Stomach (tissue), 9 donors: Measurements from ENCODE around the gene CARD6. TPM values are rescaled to one million over a fixed set of nuclear protein-coding genes. Genes with fewer than 3 reads are reported as not detected.

Experiments used
- DNase-seq, 2 donors: peaks; one replicate each; pipeline versions ENCODE4 v3.0.0 to v3.0.0-alpha.2; 2013 to 2019
- H3K27ac ChIP-seq, 5 donors: fragments of 200-600 bp in 4 of 5; sonication (generic) in 4 of 5; one replicate each; pipeline ENCODE4 v1.5.1; 2013 to 2019; ENCODE audit warnings: mild to moderate bottlenecking in 1 of 5, moderate library complexity in 1 of 5
- H3K27me3 ChIP-seq, 3 donors: fragments of 200-600 bp; sonication (generic); one replicate each; pipeline ENCODE4 v1.5.1; 2017 to 2019; ENCODE audit warnings: mixed run types in 1 of 3
- H3K36me3 ChIP-seq, 4 donors: fragments of 200-600 bp; sonication (generic); 1 replicate in 3 of 4; 2 replicates in 1 of 4; pipeline ENCODE4 v1.5.1; 2016 to 2019
- H3K4me1 ChIP-seq, 4 donors: fragments of 200-600 bp; sonication (generic); one replicate each; pipeline ENCODE4 v1.5.1; 2016 to 2019
- H3K4me3 ChIP-seq, 4 donors: fragments of 200-600 bp; sonication (generic) in 3 of 4; one replicate each; pipeline ENCODE4 v1.5.1; 2016 to 2019; ENCODE audit warnings: mild to moderate bottlenecking in 1 of 4
- H3K9me3 ChIP-seq, 4 donors: fragments of 200-600 bp; sonication (generic); one replicate each; pipeline ENCODE4 v1.5.1; 2016 to 2019
- CTCF ChIP-seq, 7 experiments: fragments of 450-650 bp in 4 of 7; fragments of 200-600 bp in 3 of 7; sonication (generic) in 3 of 7; IDR thresholded peaks; one replicate each; pipeline ENCODE4 v1.5.1; 2016 to 2019; ENCODE audit warnings: antibody characterized with exemption in 7 of 7, control low read depth in 2 of 7, mild to moderate bottlenecking in 1 of 7
- EP300 ChIP-seq: sonication (generic); formaldehyde crosslinking; IDR thresholded peaks from one replicate; pipeline ENCODE4 v1.6.1; 2017; ENCODE audit warnings: antibody characterized with exemption
- POLR2A ChIP-seq, 4 donors: fragments of 450-650 bp; IDR thresholded peaks; one replicate each; pipeline ENCODE4 v1.6.1; 2016; ENCODE audit warnings: antibody characterized with exemption in 4 of 4, control low read depth in 2 of 4, mild to moderate bottlenecking in 1 of 4, moderate library complexity in 1 of 4
- POLR2AphosphoS5 ChIP-seq, 3 donors: sonication (generic); formaldehyde crosslinking; IDR thresholded peaks; one replicate each; pipeline ENCODE4 v1.6.1; 2016; ENCODE audit warnings: antibody characterized with exemption in 3 of 3
- WGBS, 5 donors: extraction: QIAGEN DNeasy Blood & Tissue Kit in 3 of 5; methylation state at CpG; one replicate each; pipeline versions ENCODE4 v1.1.5 to v1.1.7; 2013 to 2018; 5-methylcytosine and 5-hydroxymethylcytosine counted together
- intact Hi-C: fragments of 100-400 bp; cut with DNase I; formaldehyde crosslinking; loops from one replicate; pipeline ENCODE4 v1.15.1; 2023; ENCODE audit warnings: low total_unique reads
- polyA plus RNA-seq, 3 donors: library from polyadenylated mRNA; stranded (reverse); fragments of 200-250 nt; gene quantifications; one replicate each; pipeline ENCODE4 v1.2.3, GENCODE V29; 2013
- total RNA-seq, 5 donors: library from RNA; depleted of rRNA; stranded (reverse); fragments of >200 nt; gene quantifications; one replicate each; pipeline versions ENCODE4 v1.1.0 to v1.2.3, GENCODE V29; 2014 to 2016
- donor health status: healthy with polysubstance abuse.
- donor health status: Bipolar disorder and iron deficiency.
- donor health status: healthy.

The CARD6 gene
- total and polyA plus RNA-seq, 8 donors, result 2.0 to 30.8 (median 10.7) TPM

DNA sequence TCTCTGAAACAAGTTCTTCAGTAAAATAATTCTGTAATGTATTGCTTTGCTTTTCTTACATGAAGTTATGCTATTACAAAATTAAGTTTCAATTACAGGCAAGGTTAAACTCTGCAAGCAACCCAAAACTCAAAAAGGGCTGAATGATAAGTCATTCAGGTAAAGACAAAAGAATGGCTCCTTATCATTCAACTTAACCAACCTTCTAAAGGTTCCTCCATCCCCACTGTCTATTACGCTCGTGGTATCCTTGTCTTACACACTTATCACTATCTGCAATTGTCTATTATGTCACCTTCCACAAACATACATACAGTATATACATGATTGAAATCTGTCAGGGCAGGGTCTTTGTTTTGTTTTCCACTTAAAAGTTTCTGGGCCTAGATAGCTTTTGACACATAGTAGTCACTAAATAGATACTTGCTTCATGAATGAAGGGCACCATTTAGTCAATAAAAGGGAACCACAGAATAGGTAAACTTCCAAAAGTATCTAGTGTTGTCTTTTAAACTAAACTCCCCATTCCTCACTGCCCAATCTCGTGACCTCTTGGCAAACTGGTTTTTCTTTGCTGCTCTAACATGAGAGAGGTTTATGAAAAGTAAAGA lies 13.0 kb upstream of the CARD6 start:
- 76 to 83% (median 82%) methylated on average over 3 of the region's 3 CpGs for WGBS, 5 donors
- Histone ChIP-seq H3K4me3 (no peak overlapping the region), H3K4me1 (peaks cover 0 to 21% (median 14%) of the 10 kb centered on the region in 4 donors), H3K27ac (no peak overlapping the region), H3K36me3 (peaks cover 54 to 86% (median 77%) of the 10 kb centered on the region in 4 donors), H3K9me3 (no peaks in the 10 kb centered on the region), H3K27me3 (no peaks in the 10 kb centered on the region)
- no peak for DNase-seq
- intact Hi-C loops, result no loop called here
- TF ChIP-seq POLR2AphosphoS5 (IDR thresholded peaks at IDR 0.05) (no peak), POLR2A (IDR thresholded peaks at IDR 0.05) (no peak), EP300 (no peak), CTCF (IDR thresholded peaks at IDR 0.05) (no peak)

DNA sequence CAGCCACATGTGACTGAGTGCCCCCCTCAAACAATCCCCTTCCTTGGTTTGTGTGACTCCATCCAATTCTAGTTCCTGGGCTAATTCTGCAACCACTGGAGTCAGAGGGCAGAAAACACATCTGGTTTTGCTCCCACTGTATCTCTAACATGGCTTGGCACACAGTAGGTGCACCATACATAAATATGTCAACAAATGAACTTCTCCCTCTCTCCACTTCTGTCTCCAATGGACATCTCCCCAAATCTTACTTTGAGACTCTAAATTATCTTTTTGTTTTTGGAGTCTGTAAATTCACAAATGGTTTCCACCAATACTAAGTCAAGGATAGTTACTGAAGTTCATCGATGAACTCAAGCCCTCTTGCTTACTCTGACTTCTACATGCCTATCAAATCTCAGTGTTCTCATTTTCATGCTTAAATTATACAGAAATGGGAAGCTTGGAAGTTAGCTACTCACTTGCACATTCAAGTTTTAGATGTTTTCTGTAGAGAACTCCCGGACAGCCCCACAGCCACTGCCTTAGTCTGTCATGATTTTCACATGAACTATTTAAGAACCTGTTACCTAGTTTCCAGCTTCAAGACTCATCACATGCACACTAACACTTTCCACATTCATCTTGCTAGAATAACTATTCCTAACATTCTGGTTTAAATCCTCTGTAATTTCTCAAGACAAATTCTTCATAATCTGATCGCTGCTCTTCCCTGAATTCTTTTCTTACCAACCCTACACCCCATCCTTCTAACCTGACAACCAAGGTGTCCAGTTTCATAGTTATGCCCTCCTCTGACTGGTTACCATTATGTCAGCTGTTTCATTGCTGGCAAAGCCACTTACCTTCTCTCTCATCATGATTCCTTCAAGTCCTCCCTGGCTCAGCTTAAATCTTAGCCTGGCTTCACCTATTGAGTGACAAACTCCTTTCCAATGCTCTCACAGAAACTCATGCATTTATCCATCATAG lies 12.2 kb upstream of the CARD6 start:
- TF ChIP-seq EP300 (no peak), POLR2AphosphoS5 (IDR thresholded peaks at IDR 0.05) (no peak), CTCF (IDR thresholded peaks at IDR 0.05) (no peak), POLR2A (IDR thresholded peaks at IDR 0.05) (no peak)
- H3K4me3 ChIP-seq, result no peak overlapping the region
- H3K27me3 ChIP-seq, result no peaks in the 10 kb centered on the region
- intact Hi-C loops, result no loop called here
- no peak for DNase-seq
- peaks cover 58 to 95% (median 86%) of the 10 kb centered on the region in 4 donors for H3K36me3 ChIP-seq
- no peaks in the 10 kb centered on the region for H3K9me3 ChIP-seq
- WGBS, 5 donors, result 89 to 98% (median 96%) methylated on average over 3 of the region's 3 CpGs
- H3K27ac ChIP-seq, result no peak overlapping the region
- peaks cover 8 to 30% (median 22%) of the 10 kb centered on the region in 4 donors for H3K4me1 ChIP-seq

GRCh38 chr5:40829748-40830533 lies 11.2 kb upstream of the CARD6 start:
- TF ChIP-seq POLR2A (IDR thresholded peaks at IDR 0.05) (no peak), POLR2AphosphoS5 (IDR thresholded peaks at IDR 0.05) (no peak), EP300 (no peak), CTCF (IDR thresholded peaks at IDR 0.05) (no peak)
- intact Hi-C loops, result loop anchor here (10.0 kb wide), 1 partner anchor 75 kb away; the partner anchor contains the start of gene TTC33
- no peak for DNase-seq
- no peaks in the 10 kb centered on the region for H3K9me3 ChIP-seq
- no peak overlapping the region for H3K4me3 ChIP-seq
- no peaks in the 10 kb centered on the region for H3K27me3 ChIP-seq
- WGBS, 5 donors, result 90 to 96% (median 94%) methylated on average over 13 of the region's 13 CpGs
- peaks cover 58 to 93% (median 87%) of the 10 kb centered on the region in 4 donors for H3K36me3 ChIP-seq
- peaks cover 12 to 33% (median 27%) of the 10 kb centered on the region in 4 donors for H3K4me1 ChIP-seq
- H3K27ac ChIP-seq, result no peak overlapping the region
